Measurements from ENCODE around the gene INKA2.
A peak's percentile ranks its signal among the peaks of the same experiment; 100 is the strongest.

Gene INKA2

GRCh38 chr1:111730706-111731105 is 8.5 kb downstream of the INKA2 start:
- no peak for DNase-seq
- H4K8ac ChIP-seq (ENCODE audit: low read depth, low read length) = no peak overlapping the region

GRCh38 chr1:111729946-111730681 is 9.1 kb downstream of the INKA2 start:
- no peak overlapping the region for H3K4me3 ChIP-seq (ENCODE audit: low read length)
- WGBS (ENCODE audit: extremely low coverage, insufficient coverage, low lambda C conversion rate) = no CpG with 5 or more reads among the region's 7 CpGs
- DNase-seq = no peak
- no peaks in the 10 kb centered on the region for H3K79me2 ChIP-seq (ENCODE audit: control insufficient read depth, insufficient read depth, low read length)
- no peak overlapping the region for H3K9ac ChIP-seq (ENCODE audit: low read length)
- H2AK5ac ChIP-seq (ENCODE audit: low read length) = no peak overlapping the region
- H3K79me1 ChIP-seq (ENCODE audit: low read length) = peaks cover 1% of the 10 kb centered on the region
- H2BK5ac ChIP-seq (ENCODE audit: low read length) = no peak overlapping the region
- H3K27ac ChIP-seq (ENCODE audit: low read depth, low read length) = no peak overlapping the region
- no peak overlapping the region for H3K56ac ChIP-seq (ENCODE audit: low read length)
- no peak overlapping the region for H2BK120ac ChIP-seq (ENCODE audit: low read depth, low read length)
- H3K23ac ChIP-seq (ENCODE audit: low read length) = no peak overlapping the region
- H3K4me2 ChIP-seq (ENCODE audit: low read length) = no peak overlapping the region
- no peak overlapping the region for H3K4ac ChIP-seq (ENCODE audit: low read depth, low read length)
- no peak overlapping the region for H4K8ac ChIP-seq (ENCODE audit: low read depth, low read length)
- no peak overlapping the region for H2BK15ac ChIP-seq (replicated peaks; ENCODE audit: low read depth)
- peaks cover under 1% of the 10 kb centered on the region for H3K4me1 ChIP-seq (ENCODE audit: control insufficient read depth, low read depth, low read length)
- H3K36me3 ChIP-seq (ENCODE audit: control insufficient read depth, insufficient read depth, low read length) = no peaks in the 10 kb centered on the region
- no peaks in the 10 kb centered on the region for H3K27me3 ChIP-seq (ENCODE audit: insufficient read depth, low read length, poor library complexity)
- no peak overlapping the region for H4K5ac ChIP-seq (ENCODE audit: low read length)
- no peak overlapping the region for H3K18ac ChIP-seq (ENCODE audit: low read length)

More at GRCh38 chr1:111730706-111731105, 8.5 kb downstream of the INKA2 start:
- Histone ChIP-seq H3K18ac (ENCODE audit: low read length) (no peak overlapping the region), H3K56ac (ENCODE audit: low read length) (no peak overlapping the region), H3K4me2 (ENCODE audit: low read length) (no peak overlapping the region), H3K23ac (ENCODE audit: low read length) (no peak overlapping the region), H3K27ac (ENCODE audit: low read depth, low read length) (no peak overlapping the region), H2AK5ac (ENCODE audit: low read length) (no peak overlapping the region), H2BK120ac (ENCODE audit: low read depth, low read length) (no peak overlapping the region), H2BK5ac (ENCODE audit: low read length) (no peak overlapping the region), H3K27me3 (ENCODE audit: insufficient read depth, low read length, poor library complexity) (no peaks in the 10 kb centered on the region), H4K5ac (ENCODE audit: low read length) (no peak overlapping the region), H3K36me3 (ENCODE audit: control insufficient read depth, insufficient read depth, low read length) (no peaks in the 10 kb centered on the region), H3K4me3 (ENCODE audit: low read length) (no peak overlapping the region), H2BK15ac (replicated peaks; ENCODE audit: low read depth) (no peak overlapping the region), H3K9ac (ENCODE audit: low read length) (no peak overlapping the region), H3K4ac (ENCODE audit: low read depth, low read length) (no peak overlapping the region), H3K79me2 (ENCODE audit: control insufficient read depth, insufficient read depth, low read length) (no peaks in the 10 kb centered on the region), H3K79me1 (ENCODE audit: low read length) (peaks cover 3% of the 10 kb centered on the region), H3K4me1 (ENCODE audit: control insufficient read depth, low read depth, low read length) (peaks cover 1% of the 10 kb centered on the region)
- no CpG with 5 or more reads among the region's 4 CpGs for WGBS (ENCODE audit: extremely low coverage, insufficient coverage, low lambda C conversion rate)

- no peaks in the 10 kb centered on the region for H3K27me3 ChIP-seq (ENCODE audit: insufficient read depth, low read length, poor library complexity)
- no peak for DNase-seq
- no peak overlapping the region for H3K23ac ChIP-seq (ENCODE audit: low read length)
- H2AK5ac ChIP-seq (ENCODE audit: low read length) = no peak overlapping the region
- no peak overlapping the region for H3K9ac ChIP-seq (ENCODE audit: low read length)
- H2BK120ac ChIP-seq (ENCODE audit: low read depth, low read length) = no peak overlapping the region
- H3K18ac ChIP-seq (ENCODE audit: low read length) = no peak overlapping the region
- H3K4me2 ChIP-seq (ENCODE audit: low read length) = no peak overlapping the region
- no peak overlapping the region for H3K4me3 ChIP-seq (ENCODE audit: low read length)
- no peaks in the 10 kb centered on the region for H3K79me2 ChIP-seq (ENCODE audit: control insufficient read depth, insufficient read depth, low read length)
- H3K4ac ChIP-seq (ENCODE audit: low read depth, low read length) = no peak overlapping the region
- H4K8ac ChIP-seq (ENCODE audit: low read depth, low read length) = no peak overlapping the region
- no peak overlapping the region for H2BK15ac ChIP-seq (replicated peaks; ENCODE audit: low read depth)
- no peak overlapping the region for H3K27ac ChIP-seq (ENCODE audit: low read depth, low read length)
- no peak overlapping the region for H3K56ac ChIP-seq (ENCODE audit: low read length)
- no peaks in the 10 kb centered on the region for H3K36me3 ChIP-seq (ENCODE audit: control insufficient read depth, insufficient read depth, low read length)
- peaks cover 1% of the 10 kb centered on the region for H3K79me1 ChIP-seq (ENCODE audit: low read length)
- no peak overlapping the region for H4K5ac ChIP-seq (ENCODE audit: low read length)
- no CpG with 5 or more reads among the region's 8 CpGs for WGBS (ENCODE audit: extremely low coverage, insufficient coverage, low lambda C conversion rate)
- peaks cover 2% of the 10 kb centered on the region for H3K4me1 ChIP-seq (ENCODE audit: control insufficient read depth, low read depth, low read length)
- H2BK5ac ChIP-seq (ENCODE audit: low read length) = no peak overlapping the region
Measured at GRCh38 chr1:111729271-111729921, 9.8 kb downstream of the INKA2 start.

GRCh38 chr1:111727056-111727455 is 12.1 kb downstream of the INKA2 start:
- Histone ChIP-seq H3K9ac (ENCODE audit: low read length) (no peak overlapping the region), H3K36me3 (ENCODE audit: control insufficient read depth, insufficient read depth, low read length) (no peaks in the 10 kb centered on the region), H3K27me3 (ENCODE audit: insufficient read depth, low read length, poor library complexity) (no peaks in the 10 kb centered on the region), H4K8ac (ENCODE audit: low read depth, low read length) (no peak overlapping the region), H3K18ac (ENCODE audit: low read length) (no peak overlapping the region), H3K79me1 (ENCODE audit: low read length) (peaks cover 1% of the 10 kb centered on the region), H3K4me1 (ENCODE audit: control insufficient read depth, low read depth, low read length) (peaks cover 2% of the 10 kb centered on the region), H2BK120ac (ENCODE audit: low read depth, low read length) (no peak overlapping the region), H3K4me3 (ENCODE audit: low read length) (no peak overlapping the region), H2BK5ac (ENCODE audit: low read length) (no peak overlapping the region), H3K4me2 (ENCODE audit: low read length) (no peak overlapping the region), H4K5ac (ENCODE audit: low read length) (no peak overlapping the region), H3K23ac (ENCODE audit: low read length) (no peak overlapping the region), H2BK15ac (replicated peaks; ENCODE audit: low read depth) (no peak overlapping the region), H3K27ac (ENCODE audit: low read depth, low read length) (no peak overlapping the region), H2AK5ac (ENCODE audit: low read length) (no peak overlapping the region), H3K56ac (ENCODE audit: low read length) (no peak overlapping the region), H3K4ac (ENCODE audit: low read depth, low read length) (no peak overlapping the region), H3K79me2 (ENCODE audit: control insufficient read depth, insufficient read depth, low read length) (no peaks in the 10 kb centered on the region)
- no CpG with 5 or more reads among the region's 18 CpGs for WGBS (ENCODE audit: extremely low coverage, insufficient coverage, low lambda C conversion rate)
- no peak for DNase-seq

- Histone ChIP-seq H3K18ac (ENCODE audit: low read length) (no peak overlapping the region), H3K23ac (ENCODE audit: low read length) (no peak overlapping the region), H3K79me1 (ENCODE audit: low read length) (no peaks in the 10 kb centered on the region), H3K56ac (ENCODE audit: low read length) (peak overlapping the region; percentile 19), H3K4me3 (ENCODE audit: low read length) (no peak overlapping the region), H3K4ac (ENCODE audit: low read depth, low read length) (no peak overlapping the region), H2BK15ac (replicated peaks; ENCODE audit: low read depth) (no peak overlapping the region), H3K27me3 (ENCODE audit: insufficient read depth, low read length, poor library complexity) (no peaks in the 10 kb centered on the region), H3K79me2 (ENCODE audit: control insufficient read depth, insufficient read depth, low read length) (no peaks in the 10 kb centered on the region), H3K4me1 (ENCODE audit: control insufficient read depth, low read depth, low read length) (peaks cover 6% of the 10 kb centered on the region), H4K8ac (ENCODE audit: low read depth, low read length) (no peak overlapping the region), H3K36me3 (ENCODE audit: control insufficient read depth, insufficient read depth, low read length) (no peaks in the 10 kb centered on the region), H4K5ac (ENCODE audit: low read length) (no peak overlapping the region), H2BK5ac (ENCODE audit: low read length) (no peak overlapping the region), H2BK120ac (ENCODE audit: low read depth, low read length) (no peak overlapping the region), H3K27ac (ENCODE audit: low read depth, low read length) (no peak overlapping the region), H2AK5ac (ENCODE audit: low read length) (no peak overlapping the region), H3K9ac (ENCODE audit: low read length) (no peak overlapping the region), H3K4me2 (ENCODE audit: low read length) (no peak overlapping the region)
- WGBS (ENCODE audit: extremely low coverage, insufficient coverage, low lambda C conversion rate) = no CpG with 5 or more reads among the region's 5 CpGs
- DNase-seq = peak; percentile 30
Measured at GRCh38 chr1:111725192-111725591, 14.0 kb downstream of the INKA2 start.
